K562 (cell line): ENCODE results near the gene THAP4. TPM values are rescaled to one million over a fixed set of nuclear protein-coding genes. Genes with fewer than 3 reads are reported as not detected.

Experiments
- ARNT ChIP-seq, 2 experiments: fragments of 450-650 bp; IDR thresholded peaks; 2 replicates each; pipeline ENCODE4 v1.6.1; 2016; ENCODE audit warnings: mild to moderate bottlenecking in 1 of 2
- CTCFL ChIP-seq: IDR thresholded peaks from 2 replicates; pipeline ENCODE4 v1.6.1; 2011; ENCODE audit warnings: borderline replicate concordance, low read depth, mild to moderate bottlenecking, moderate library complexity, low read length; ENCODE audit not compliant: insufficient read depth, poor library complexity, severe bottlenecking
- JUN ChIP-seq, 2 experiments: sonication (generic) in 1 of 2; formaldehyde crosslinking in 1 of 2; IDR thresholded peaks; 2 replicates each; pipeline versions ENCODE4 v1.6.1 to v1.8.0; 2012 to 2022; ENCODE audit warnings: borderline replicate concordance in 2 of 2, mild to moderate bottlenecking in 2 of 2, improper control_type of control experiment in 1 of 2, low read depth in 1 of 2, low read length in 1 of 2, missing genetic modification reagents in 1 of 2
- RAD21 ChIP-seq, 2 experiments: fragments of 250-450 bp in 1 of 2; fragments of 450-650 bp in 1 of 2; sonication (Bioruptor Pico) in 1 of 2; formaldehyde crosslinking in 1 of 2; IDR thresholded peaks in 1 of 2; conservative IDR thresholded peaks in 1 of 2; 2 replicates each; pipeline versions ENCODE4 v1.4.0 to v1.8.0; 2020 to 2022; ENCODE audit warnings: mild to moderate bottlenecking in 2 of 2, moderate library complexity in 1 of 2
- ZNF740 ChIP-seq, 3 experiments: fragments of 200-800 bp in 1 of 3; sonication (Bioruptor generic) in 1 of 3; sonication (generic) in 1 of 3; formaldehyde crosslinking in 1 of 3; IDR thresholded peaks; 2 replicates each; pipeline versions ENCODE4 v1.6.1 to v1.8.0; 2016 to 2022; ENCODE audit warnings: mild to moderate bottlenecking in 2 of 3, missing compliant biosample characterization in 2 of 3, missing genetic modification characterization in 2 of 3, missing genetic modification reagents in 1 of 3
- polyA plus RNA-seq, 8 experiments: library from polyadenylated mRNA; depleted of rRNA in 4 of 8; stranded (reverse) in 5 of 8; unstranded in 3 of 8; fragments of >200 nt; fragmentation: Nextera tagmentation in 2 of 8; fragmentation: Illumina TruSeq in 1 of 8; extraction: Ambion mirVana in 2 of 8; extraction: Trizol in 1 of 8; gene quantifications; 2 replicates each; pipeline versions ENCODE4 v1.2.1 to v1.2.3, GENCODE V29; 2011 to 2014; ENCODE audit warnings: inconsistent platforms in 1 of 8, missing spikeins in 1 of 8
- total RNA-seq, 7 experiments: library from RNA; depleted of rRNA in 6 of 7; stranded (reverse); fragments of >200 nt in 6 of 7; fragmentation: Illumina TruSeq in 2 of 7; extraction: Trizol in 2 of 7; gene quantifications; 2 replicates each; pipeline versions ENCODE4 v1.2.1 to v1.2.3, GENCODE V29; 2011 to 2021; ENCODE audit warnings: low replicate concordance in 1 of 7
- TF ChIP-seq, protein P1 (sequence below): fragments of 200-600 bp; sonication (generic); IDR thresholded peaks from one replicate; pipeline ENCODE4 v1.6.1; 2012; ENCODE audit warnings: mild to moderate bottlenecking, low read depth, low read length, inconsistent platforms
- TF ChIP-seq, protein P2 (sequence below): sonication (generic); formaldehyde crosslinking; IDR thresholded peaks from 2 replicates; pipeline ENCODE4 v1.8.1; 2023; ENCODE audit warnings: mild to moderate bottlenecking, missing genetic modification reagents

Gene THAP4
- total and polyA plus RNA-seq, 9 of the 15 experiments (the other 6 are each of a cell fraction or from before 2014, with no cell fraction given) = 8.6 to 60.9 (median 43.9) TPM

DNA sequence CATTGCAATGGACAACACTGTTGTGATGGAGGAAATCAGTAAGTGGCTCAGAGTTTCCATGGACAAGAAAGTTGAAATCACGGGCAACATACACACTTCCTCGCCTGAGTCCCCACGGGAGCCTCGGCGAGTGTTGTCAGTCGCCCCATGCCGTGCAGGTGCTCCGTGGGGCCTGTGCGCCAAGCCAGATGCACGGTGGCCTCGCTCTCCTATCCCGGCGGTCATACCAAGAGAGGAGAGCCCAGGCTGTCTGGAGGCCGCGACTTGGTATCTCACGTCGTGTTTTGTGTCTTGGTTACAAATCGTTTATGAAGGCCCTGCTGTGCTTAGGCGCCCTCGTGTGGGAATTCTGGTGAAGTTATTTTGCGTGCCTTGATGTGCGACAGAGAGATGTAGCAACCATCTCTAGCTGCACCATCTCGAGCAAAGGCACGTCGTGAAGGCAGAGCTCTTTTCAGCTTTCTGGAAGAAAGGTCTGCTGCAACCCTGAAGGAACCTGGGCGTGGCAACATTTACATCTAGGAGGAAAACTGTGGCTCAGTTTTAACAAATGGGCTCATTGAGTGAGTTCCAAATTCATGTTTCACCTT lies 22.3 kb upstream of the THAP4 start (continued):
- TF ChIP-seq, protein P1, sequence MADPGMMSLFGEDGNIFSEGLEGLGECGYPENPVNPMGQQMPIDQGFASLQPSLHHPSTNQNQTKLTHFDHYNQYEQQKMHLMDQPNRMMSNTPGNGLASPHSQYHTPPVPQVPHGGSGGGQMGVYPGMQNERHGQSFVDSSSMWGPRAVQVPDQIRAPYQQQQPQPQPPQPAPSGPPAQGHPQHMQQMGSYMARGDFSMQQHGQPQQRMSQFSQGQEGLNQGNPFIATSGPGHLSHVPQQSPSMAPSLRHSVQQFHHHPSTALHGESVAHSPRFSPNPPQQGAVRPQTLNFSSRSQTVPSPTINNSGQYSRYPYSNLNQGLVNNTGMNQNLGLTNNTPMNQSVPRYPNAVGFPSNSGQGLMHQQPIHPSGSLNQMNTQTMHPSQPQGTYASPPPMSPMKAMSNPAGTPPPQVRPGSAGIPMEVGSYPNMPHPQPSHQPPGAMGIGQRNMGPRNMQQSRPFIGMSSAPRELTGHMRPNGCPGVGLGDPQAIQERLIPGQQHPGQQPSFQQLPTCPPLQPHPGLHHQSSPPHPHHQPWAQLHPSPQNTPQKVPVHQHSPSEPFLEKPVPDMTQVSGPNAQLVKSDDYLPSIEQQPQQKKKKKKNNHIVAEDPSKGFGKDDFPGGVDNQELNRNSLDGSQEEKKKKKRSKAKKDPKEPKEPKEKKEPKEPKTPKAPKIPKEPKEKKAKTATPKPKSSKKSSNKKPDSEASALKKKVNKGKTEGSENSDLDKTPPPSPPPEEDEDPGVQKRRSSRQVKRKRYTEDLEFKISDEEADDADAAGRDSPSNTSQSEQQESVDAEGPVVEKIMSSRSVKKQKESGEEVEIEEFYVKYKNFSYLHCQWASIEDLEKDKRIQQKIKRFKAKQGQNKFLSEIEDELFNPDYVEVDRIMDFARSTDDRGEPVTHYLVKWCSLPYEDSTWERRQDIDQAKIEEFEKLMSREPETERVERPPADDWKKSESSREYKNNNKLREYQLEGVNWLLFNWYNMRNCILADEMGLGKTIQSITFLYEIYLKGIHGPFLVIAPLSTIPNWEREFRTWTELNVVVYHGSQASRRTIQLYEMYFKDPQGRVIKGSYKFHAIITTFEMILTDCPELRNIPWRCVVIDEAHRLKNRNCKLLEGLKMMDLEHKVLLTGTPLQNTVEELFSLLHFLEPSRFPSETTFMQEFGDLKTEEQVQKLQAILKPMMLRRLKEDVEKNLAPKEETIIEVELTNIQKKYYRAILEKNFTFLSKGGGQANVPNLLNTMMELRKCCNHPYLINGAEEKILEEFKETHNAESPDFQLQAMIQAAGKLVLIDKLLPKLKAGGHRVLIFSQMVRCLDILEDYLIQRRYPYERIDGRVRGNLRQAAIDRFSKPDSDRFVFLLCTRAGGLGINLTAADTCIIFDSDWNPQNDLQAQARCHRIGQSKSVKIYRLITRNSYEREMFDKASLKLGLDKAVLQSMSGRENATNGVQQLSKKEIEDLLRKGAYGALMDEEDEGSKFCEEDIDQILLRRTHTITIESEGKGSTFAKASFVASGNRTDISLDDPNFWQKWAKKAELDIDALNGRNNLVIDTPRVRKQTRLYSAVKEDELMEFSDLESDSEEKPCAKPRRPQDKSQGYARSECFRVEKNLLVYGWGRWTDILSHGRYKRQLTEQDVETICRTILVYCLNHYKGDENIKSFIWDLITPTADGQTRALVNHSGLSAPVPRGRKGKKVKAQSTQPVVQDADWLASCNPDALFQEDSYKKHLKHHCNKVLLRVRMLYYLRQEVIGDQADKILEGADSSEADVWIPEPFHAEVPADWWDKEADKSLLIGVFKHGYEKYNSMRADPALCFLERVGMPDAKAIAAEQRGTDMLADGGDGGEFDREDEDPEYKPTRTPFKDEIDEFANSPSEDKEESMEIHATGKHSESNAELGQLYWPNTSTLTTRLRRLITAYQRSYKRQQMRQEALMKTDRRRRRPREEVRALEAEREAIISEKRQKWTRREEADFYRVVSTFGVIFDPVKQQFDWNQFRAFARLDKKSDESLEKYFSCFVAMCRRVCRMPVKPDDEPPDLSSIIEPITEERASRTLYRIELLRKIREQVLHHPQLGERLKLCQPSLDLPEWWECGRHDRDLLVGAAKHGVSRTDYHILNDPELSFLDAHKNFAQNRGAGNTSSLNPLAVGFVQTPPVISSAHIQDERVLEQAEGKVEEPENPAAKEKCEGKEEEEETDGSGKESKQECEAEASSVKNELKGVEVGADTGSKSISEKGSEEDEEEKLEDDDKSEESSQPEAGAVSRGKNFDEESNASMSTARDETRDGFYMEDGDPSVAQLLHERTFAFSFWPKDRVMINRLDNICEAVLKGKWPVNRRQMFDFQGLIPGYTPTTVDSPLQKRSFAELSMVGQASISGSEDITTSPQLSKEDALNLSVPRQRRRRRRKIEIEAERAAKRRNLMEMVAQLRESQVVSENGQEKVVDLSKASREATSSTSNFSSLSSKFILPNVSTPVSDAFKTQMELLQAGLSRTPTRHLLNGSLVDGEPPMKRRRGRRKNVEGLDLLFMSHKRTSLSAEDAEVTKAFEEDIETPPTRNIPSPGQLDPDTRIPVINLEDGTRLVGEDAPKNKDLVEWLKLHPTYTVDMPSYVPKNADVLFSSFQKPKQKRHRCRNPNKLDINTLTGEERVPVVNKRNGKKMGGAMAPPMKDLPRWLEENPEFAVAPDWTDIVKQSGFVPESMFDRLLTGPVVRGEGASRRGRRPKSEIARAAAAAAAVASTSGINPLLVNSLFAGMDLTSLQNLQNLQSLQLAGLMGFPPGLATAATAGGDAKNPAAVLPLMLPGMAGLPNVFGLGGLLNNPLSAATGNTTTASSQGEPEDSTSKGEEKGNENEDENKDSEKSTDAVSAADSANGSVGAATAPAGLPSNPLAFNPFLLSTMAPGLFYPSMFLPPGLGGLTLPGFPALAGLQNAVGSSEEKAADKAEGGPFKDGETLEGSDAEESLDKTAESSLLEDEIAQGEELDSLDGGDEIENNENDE = no peak
- peak; percentile 50 for TF ChIP-seq CTCFL
- TF ChIP-seq, protein P2, sequence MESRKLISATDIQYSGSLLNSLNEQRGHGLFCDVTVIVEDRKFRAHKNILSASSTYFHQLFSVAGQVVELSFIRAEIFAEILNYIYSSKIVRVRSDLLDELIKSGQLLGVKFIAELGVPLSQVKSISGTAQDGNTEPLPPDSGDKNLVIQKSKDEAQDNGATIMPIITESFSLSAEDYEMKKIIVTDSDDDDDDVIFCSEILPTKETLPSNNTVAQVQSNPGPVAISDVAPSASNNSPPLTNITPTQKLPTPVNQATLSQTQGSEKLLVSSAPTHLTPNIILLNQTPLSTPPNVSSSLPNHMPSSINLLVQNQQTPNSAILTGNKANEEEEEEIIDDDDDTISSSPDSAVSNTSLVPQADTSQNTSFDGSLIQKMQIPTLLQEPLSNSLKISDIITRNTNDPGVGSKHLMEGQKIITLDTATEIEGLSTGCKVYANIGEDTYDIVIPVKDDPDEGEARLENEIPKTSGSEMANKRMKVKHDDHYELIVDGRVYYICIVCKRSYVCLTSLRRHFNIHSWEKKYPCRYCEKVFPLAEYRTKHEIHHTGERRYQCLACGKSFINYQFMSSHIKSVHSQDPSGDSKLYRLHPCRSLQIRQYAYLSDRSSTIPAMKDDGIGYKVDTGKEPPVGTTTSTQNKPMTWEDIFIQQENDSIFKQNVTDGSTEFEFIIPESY (CRISPR knock-in tag) = peak; percentile 50; the same call in 1 of the 2 replicates
- TF ChIP-seq ARNT (IDR thresholded peaks at IDR 0.05) = no peak
- 0 out of 2 replicates have a peak, but pooled peaks have one; percentile 18 for TF ChIP-seq ZNF740 (CRISPR knock-in tag; IDR thresholded peaks at IDR 0.05)
- TF ChIP-seq ZNF740 (tag; IDR thresholded peaks at IDR 0.05) = no peak
- TF ChIP-seq RAD21 (CRISPR knock-in tag; conservative IDR thresholded peaks at IDR 0.05 in 1 of 2, IDR thresholded peaks at IDR 0.05 in 1 of 2) = peak in 1 of 2 experiments; percentile 58; a peak in 2 of 4 replicates
- no peak for TF ChIP-seq JUN (IDR thresholded peaks at IDR 0.05; ENCODE audit: borderline replicate concordance, low read depth, low read length)
- TF ChIP-seq JUN (CRISPR knock-in tag; IDR thresholded peaks at IDR 0.05; ENCODE audit: borderline replicate concordance) = no peak
